ENCODE measurements around the gene KDF1. TPM values are rescaled to one million over a fixed set of nuclear protein-coding genes. Genes with fewer than 3 reads are reported as not detected.
A peak's percentile ranks its signal among the peaks of the same experiment; 100 is the strongest.

Gene KDF1
- polyA plus RNA-seq, 1 of the 3 experiments (the other 2 are of a cell fraction): not detected

DNA sequence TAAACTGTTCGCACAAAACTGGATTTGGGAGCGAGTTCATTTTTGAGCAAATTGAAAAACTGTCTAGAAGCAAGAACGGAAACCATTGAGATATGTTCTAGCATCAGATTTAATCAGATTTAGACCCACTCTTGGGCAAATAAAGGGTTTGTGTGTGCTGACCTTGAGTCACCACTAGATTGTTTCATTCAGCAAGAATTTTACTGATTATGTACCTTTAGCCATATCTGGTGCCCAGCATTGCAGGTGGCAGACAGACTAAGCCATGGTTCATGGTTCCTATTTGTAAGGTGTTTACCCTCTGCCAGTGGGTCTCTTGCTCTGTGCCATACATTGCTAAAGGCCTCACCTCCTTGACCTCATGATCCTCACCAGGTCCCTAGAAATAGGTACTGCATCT lies 37.4 kb downstream of the KDF1 start:
- Histone ChIP-seq H3K27me3 (ENCODE audit: insufficient read depth) (no peaks in the 10 kb centered on the region), H3K4me2 (peak overlapping the region; percentile 93), H2AFZ (ENCODE audit: low read depth) (no peak overlapping the region), H3K27ac (ENCODE audit: low read depth in 2 of 2, low read length in 1 of 2) (no peak overlapping the region), H3K36me3 (replicated peaks in 1 of 2; ENCODE audit: control insufficient read depth in 1 of 2, insufficient read depth in 2 of 2, low read length in 1 of 2) (peaks cover 20 to 31% of the 10 kb centered on the region in 2 experiments), H3K9me2 (no peaks in the 10 kb centered on the region), H3K79me2 (ENCODE audit: insufficient read depth) (peaks cover 54% of the 10 kb centered on the region), H3K4me1 (ENCODE audit: control insufficient read depth in 1 of 2, insufficient read depth in 2 of 2, low read depth in 1 of 2, low read length in 1 of 2) (peaks cover 13 to 16% of the 10 kb centered on the region in 2 experiments; a peak in 1 of 4 replicates), H3K9ac (peak overlapping the region; percentile 90; the same call in 1 of the 2 replicates), H3F3A (replicated peaks; ENCODE audit: insufficient read depth) (peaks cover 3% of the 10 kb centered on the region), H4K20me1 (ENCODE audit: insufficient read depth) (peaks cover 13% of the 10 kb centered on the region; the same call in 1 of the 2 replicates), H3K4me3 (ENCODE audit: low read depth in 2 of 2, low read length in 1 of 2) (peak overlapping the region; percentile 69 to 80), H3K9me3 (no peaks in the 10 kb centered on the region)
- POLR2A ChIA-PET: no interaction called here
- 85% methylated on average over 3 of the region's 3 CpGs for WGBS (ENCODE audit: low lambda C conversion rate)
- no peak for TF ChIP-seq YY1 (IDR thresholded peaks at IDR 0.05; ENCODE audit: low read depth)
- no peak for TF ChIP-seq GATA2 (CRISPR knock-in tag; IDR thresholded peaks at IDR 0.05)
- TF ChIP-seq FOXM1 (IDR thresholded peaks at IDR 0.05; ENCODE audit: low read depth): no peak
- no peak for TF ChIP-seq NFIC (IDR thresholded peaks at IDR 0.05; ENCODE audit: borderline replicate concordance)
- no peak for TF ChIP-seq JUND (IDR thresholded peaks at IDR 0.05)
- TF ChIP-seq USF1 (IDR thresholded peaks at IDR 0.05; ENCODE audit: borderline replicate concordance, low read depth): no peak
- TF ChIP-seq, protein P1, sequence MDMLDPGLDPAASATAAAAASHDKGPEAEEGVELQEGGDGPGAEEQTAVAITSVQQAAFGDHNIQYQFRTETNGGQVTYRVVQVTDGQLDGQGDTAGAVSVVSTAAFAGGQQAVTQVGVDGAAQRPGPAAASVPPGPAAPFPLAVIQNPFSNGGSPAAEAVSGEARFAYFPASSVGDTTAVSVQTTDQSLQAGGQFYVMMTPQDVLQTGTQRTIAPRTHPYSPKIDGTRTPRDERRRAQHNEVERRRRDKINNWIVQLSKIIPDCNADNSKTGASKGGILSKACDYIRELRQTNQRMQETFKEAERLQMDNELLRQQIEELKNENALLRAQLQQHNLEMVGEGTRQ (IDR thresholded peaks at IDR 0.05; ENCODE audit: borderline replicate concordance, low read depth, low read length): no peak
- TF ChIP-seq MXI1 (IDR thresholded peaks at IDR 0.05; ENCODE audit: low read depth, low read length): no peak
- DNase-seq: no peak
- CTCF ChIA-PET: no interaction called here

GRCh38 chr1:26922431-26922729 lies 37.9 kb downstream of the KDF1 start:
- DNase-seq: no peak
- no peak for TF ChIP-seq RCOR1 (IDR thresholded peaks at IDR 0.05; ENCODE audit: low read length)
- TF ChIP-seq, protein P2, sequence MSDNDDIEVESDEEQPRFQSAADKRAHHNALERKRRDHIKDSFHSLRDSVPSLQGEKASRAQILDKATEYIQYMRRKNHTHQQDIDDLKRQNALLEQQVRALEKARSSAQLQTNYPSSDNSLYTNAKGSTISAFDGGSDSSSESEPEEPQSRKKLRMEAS (IDR thresholded peaks at IDR 0.05; ENCODE audit: low read depth): 0 out of 2 replicates have a peak, but pooled peaks have one; percentile 1
- no peak for TF ChIP-seq FOSL2 (IDR thresholded peaks at IDR 0.05; ENCODE audit: borderline replicate concordance, low read depth)
- TF ChIP-seq RXRA (IDR thresholded peaks at IDR 0.05; ENCODE audit: borderline replicate concordance, low read depth): no peak
- TF ChIP-seq TCF12 (IDR thresholded peaks at IDR 0.05): no peak
- TF ChIP-seq MXI1 (IDR thresholded peaks at IDR 0.05; ENCODE audit: low read depth, low read length): no peak
- TF ChIP-seq, protein P3, sequence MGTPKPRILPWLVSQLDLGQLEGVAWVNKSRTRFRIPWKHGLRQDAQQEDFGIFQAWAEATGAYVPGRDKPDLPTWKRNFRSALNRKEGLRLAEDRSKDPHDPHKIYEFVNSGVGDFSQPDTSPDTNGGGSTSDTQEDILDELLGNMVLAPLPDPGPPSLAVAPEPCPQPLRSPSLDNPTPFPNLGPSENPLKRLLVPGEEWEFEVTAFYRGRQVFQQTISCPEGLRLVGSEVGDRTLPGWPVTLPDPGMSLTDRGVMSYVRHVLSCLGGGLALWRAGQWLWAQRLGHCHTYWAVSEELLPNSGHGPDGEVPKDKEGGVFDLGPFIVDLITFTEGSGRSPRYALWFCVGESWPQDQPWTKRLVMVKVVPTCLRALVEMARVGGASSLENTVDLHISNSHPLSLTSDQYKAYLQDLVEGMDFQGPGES (IDR thresholded peaks at IDR 0.05; ENCODE audit: low read depth, low read length): no peak
- H3K27me3 ChIP-seq (ENCODE audit: insufficient read depth): no peaks in the 10 kb centered on the region
- H4K20me1 ChIP-seq (ENCODE audit: insufficient read depth): peaks cover 13% of the 10 kb centered on the region; the same call in 1 of the 2 replicates
- peaks cover 13 to 16% of the 10 kb centered on the region in 2 experiments; a peak in 1 of 4 replicates for H3K4me1 ChIP-seq (ENCODE audit: control insufficient read depth in 1 of 2, insufficient read depth in 2 of 2, low read depth in 1 of 2, low read length in 1 of 2)
- ChIA-PET POLR2A (interaction anchor here (0.6 to 1.4 kb wide), 3 partner anchors 22 to 219 kb away, joined by 4 to 7 read pairs (median 4); partner anchors contain the start of genes GPATCH3 and GPN2), CTCF (interaction anchor here (1.0 kb wide), 1 partner anchor 32 kb away, joined by 3 read pairs; the partner anchor contains the start of gene GPN2)
- H3F3A ChIP-seq (replicated peaks; ENCODE audit: insufficient read depth): no peaks in the 10 kb centered on the region
- H3K36me3 ChIP-seq (replicated peaks in 1 of 2; ENCODE audit: control insufficient read depth in 1 of 2, insufficient read depth in 2 of 2, low read length in 1 of 2): peaks cover 17 to 26% of the 10 kb centered on the region in 2 experiments
- peak overlapping the region; percentile 69 to 80 for H3K4me3 ChIP-seq (ENCODE audit: low read depth in 2 of 2, low read length in 1 of 2)
- 2% methylated on average over 6 of the region's 6 CpGs for WGBS (ENCODE audit: low lambda C conversion rate)
- peak overlapping the region; percentile 90 for H3K9ac ChIP-seq
- no peak overlapping the region for H2AFZ ChIP-seq (ENCODE audit: low read depth)
- H3K27ac ChIP-seq (ENCODE audit: low read depth in 2 of 2, low read length in 1 of 2): peak overlapping the region in 1 of 2 experiments; percentile 78; a peak in 1 of 4 replicates
- no peaks in the 10 kb centered on the region for H3K9me2 ChIP-seq
- H3K9me3 ChIP-seq: no peaks in the 10 kb centered on the region
- peaks cover 49% of the 10 kb centered on the region for H3K79me2 ChIP-seq (ENCODE audit: insufficient read depth)
- peak overlapping the region; percentile 93 for H3K4me2 ChIP-seq
